GM23338 (cell line): Measurements from ENCODE around the gene CLEC17A. TPM values are rescaled to one million over a fixed set of nuclear protein-coding genes. Genes with fewer than 3 reads are reported as not detected.

ENCODE experiments used
- ATAC-seq: fragments of 200-7000 bp; cut with Tn5 transposase; 3 replicates; pipeline ENCODE4 v1.9.1; 2020
- DNase-seq: peaks from one replicate; pipeline ENCODE4 v3.0.0-alpha.2; 2015; ENCODE audit warnings: low spot score
- H2AFZ ChIP-seq: fragments of 200-600 bp; sonication (generic); 2 replicates; pipeline ENCODE4 v1.8.0; 2016; ENCODE audit warnings: antibody characterized with exemption, mild to moderate bottlenecking, moderate library complexity
- H3F3A ChIP-seq: fragments of 200-600 bp; sonication (generic); replicated peaks from 2 replicates; pipeline ENCODE4 v1.8.0; 2017; ENCODE audit warnings: antibody characterized with exemption, mixed run types, low read depth
- H3K27ac ChIP-seq: fragments of 200-600 bp; sonication (generic); 2 replicates; pipeline ENCODE4 v1.6.1; 2016; ENCODE audit warnings: low read depth
- H3K27me3 ChIP-seq: fragments of 200-600 bp; sonication (generic); 2 replicates; pipeline ENCODE4 v1.8.0; 2016; ENCODE audit warnings: mild to moderate bottlenecking, mixed run types, moderate library complexity; ENCODE audit not compliant: insufficient read depth
- H3K36me3 ChIP-seq: fragments of 200-600 bp; sonication (generic); 2 replicates; pipeline ENCODE4 v1.8.0; 2016; ENCODE audit warnings: mild to moderate bottlenecking; ENCODE audit not compliant: insufficient read depth
- H3K4me1 ChIP-seq: fragments of 200-600 bp; sonication (generic); 2 replicates; pipeline ENCODE4 v1.8.0; 2016; ENCODE audit warnings: mild to moderate bottlenecking, moderate library complexity; ENCODE audit not compliant: insufficient read depth
- H3K4me2 ChIP-seq: fragments of 200-600 bp; sonication (generic); 2 replicates; pipeline ENCODE4 v1.7.1; 2017; ENCODE audit warnings: mixed run types
- H3K4me3 ChIP-seq: fragments of 200-600 bp; sonication (generic); 2 replicates; pipeline ENCODE4 v1.6.1; 2016; ENCODE audit warnings: mixed run types
- H3K79me2 ChIP-seq: fragments of 200-600 bp; sonication (generic); replicated peaks from 2 replicates; pipeline ENCODE4 v1.8.0; 2017; ENCODE audit warnings: mild to moderate bottlenecking; ENCODE audit not compliant: insufficient read depth
- H3K9me2 ChIP-seq: fragments of 200-600 bp; sonication (generic); 2 replicates; pipeline ENCODE4 v1.8.0; 2017; ENCODE audit not compliant: insufficient read depth
- H4K20me1 ChIP-seq: fragments of 200-600 bp; sonication (generic); replicated peaks from 2 replicates; pipeline ENCODE4 v1.8.0; 2017; ENCODE audit warnings: mild to moderate bottlenecking; ENCODE audit not compliant: insufficient read depth
- H3K27ac Mint-ChIP-seq: 2 replicates; pipeline ENCODE4 v1.8.0; 2020; ENCODE audit warnings: inconsistent platforms, mild to moderate bottlenecking, moderate library complexity, mixed read lengths
- H3K27me3 Mint-ChIP-seq: 3 replicates; pipeline ENCODE4 v1.8.0; 2022; ENCODE audit warnings: low read depth, mild to moderate bottlenecking, moderate library complexity, mixed read lengths, inconsistent platforms; ENCODE audit not compliant: insufficient read depth, poor library complexity
- H3K36me3 Mint-ChIP-seq: 3 replicates; pipeline ENCODE4 v1.8.0; 2021; ENCODE audit warnings: low read depth, mild to moderate bottlenecking, inconsistent platforms, moderate library complexity, mixed read lengths
- H3K4me1 Mint-ChIP-seq: 3 replicates; pipeline ENCODE4 v1.8.0; 2020; ENCODE audit warnings: mild to moderate bottlenecking, inconsistent platforms, mixed read lengths
- H3K4me3 Mint-ChIP-seq: 3 replicates; pipeline ENCODE4 v1.8.0; 2021; ENCODE audit warnings: moderate library complexity, mild to moderate bottlenecking, inconsistent platforms, mixed read lengths
- H3K9me3 Mint-ChIP-seq: 3 replicates; pipeline ENCODE4 v1.8.0; 2020; ENCODE audit warnings: moderate library complexity, mild to moderate bottlenecking, inconsistent platforms, mixed read lengths
- CREB1 ChIP-seq: fragments of 250-450 bp; sonication (Bioruptor Pico); IDR thresholded peaks from 2 replicates; pipeline ENCODE4 v1.5.0; 2020; ENCODE audit warnings: low read depth, mild to moderate bottlenecking, moderate library complexity
- EZH2 ChIP-seq: fragments of 200-600 bp; sonication (generic); IDR thresholded peaks from one replicate; pipeline ENCODE4 v1.8.0; 2017; ENCODE audit warnings: antibody characterized with exemption, mild to moderate bottlenecking, low read depth; ENCODE audit not compliant: unreplicated experiment
- EZH2phosphoT487 ChIP-seq: fragments of 200-600 bp; sonication (generic); IDR thresholded peaks from one replicate; pipeline ENCODE4 v1.8.1; 2018; ENCODE audit warnings: antibody characterized with exemption; ENCODE audit not compliant: unreplicated experiment
- JUNB ChIP-seq: IDR thresholded peaks from one replicate; pipeline ENCODE4 v1.6.1; 2016; ENCODE audit warnings: antibody characterized with exemption; ENCODE audit not compliant: unreplicated experiment
- NANOG ChIP-seq: IDR thresholded peaks from 2 replicates; pipeline ENCODE4 v1.6.1; 2016; ENCODE audit warnings: antibody characterized with exemption, borderline replicate concordance
- POLR2AphosphoS5 ChIP-seq: IDR thresholded peaks from 2 replicates; pipeline ENCODE4 v1.6.1; 2016; ENCODE audit warnings: antibody characterized with exemption, low read depth
- STAT1 ChIP-seq: IDR thresholded peaks from one replicate; pipeline ENCODE4 v1.6.1; 2016; ENCODE audit warnings: antibody characterized with exemption; ENCODE audit not compliant: unreplicated experiment
- ZNF114 ChIP-seq: fragments of 250-450 bp; sonication (Bioruptor Pico); IDR thresholded peaks from 2 replicates; pipeline ENCODE4 v1.5.0; 2020; ENCODE audit warnings: mild to moderate bottlenecking, moderate library complexity
- ZNF331 ChIP-seq: fragments of 250-450 bp; sonication (Bioruptor Pico); IDR thresholded peaks from 2 replicates; pipeline ENCODE4 v1.5.0; 2020; ENCODE audit warnings: low read depth, mild to moderate bottlenecking, moderate library complexity
- polyA plus RNA-seq: library from polyadenylated mRNA; unstranded; fragments of >200 nt; fragmentation: Nextera tagmentation; extraction: Ambion mirVana; gene quantifications from 2 replicates; pipeline ENCODE4 v1.2.1, GENCODE V29; 2016
- total RNA-seq: library from RNA; depleted of rRNA; stranded (reverse); fragments of >200 nt; shearing (Covaris generic); gene quantifications from 2 replicates; pipeline ENCODE4 v1.2.3, GENCODE V29; 2014
- TF ChIP-seq, protein P1 (sequence below), 2 experiments: fragments of 200-600 bp in 1 of 2; sonication (generic) in 1 of 2; conservative IDR thresholded peaks; 2 replicates each; pipeline versions ENCODE4 v1.5.1 to v1.6.1; 2016 to 2017; ENCODE audit warnings: antibody characterized with exemption in 2 of 2, low read depth in 2 of 2, mild to moderate bottlenecking in 2 of 2, moderate library complexity in 1 of 2
- TF ChIP-seq, protein P2 (sequence below): IDR thresholded peaks from 2 replicates; pipeline ENCODE4 v1.6.1; 2016; ENCODE audit warnings: antibody characterized with exemption
- TF ChIP-seq, protein P3 (sequence below): IDR thresholded peaks from one replicate; pipeline ENCODE4 v1.6.1; 2018; ENCODE audit warnings: antibody characterized with exemption; ENCODE audit not compliant: unreplicated experiment

CLEC17A gene
- total and polyA plus RNA-seq, 2 experiments from 2014 or later: 0.17 TPM; not detected in 1

DNA sequence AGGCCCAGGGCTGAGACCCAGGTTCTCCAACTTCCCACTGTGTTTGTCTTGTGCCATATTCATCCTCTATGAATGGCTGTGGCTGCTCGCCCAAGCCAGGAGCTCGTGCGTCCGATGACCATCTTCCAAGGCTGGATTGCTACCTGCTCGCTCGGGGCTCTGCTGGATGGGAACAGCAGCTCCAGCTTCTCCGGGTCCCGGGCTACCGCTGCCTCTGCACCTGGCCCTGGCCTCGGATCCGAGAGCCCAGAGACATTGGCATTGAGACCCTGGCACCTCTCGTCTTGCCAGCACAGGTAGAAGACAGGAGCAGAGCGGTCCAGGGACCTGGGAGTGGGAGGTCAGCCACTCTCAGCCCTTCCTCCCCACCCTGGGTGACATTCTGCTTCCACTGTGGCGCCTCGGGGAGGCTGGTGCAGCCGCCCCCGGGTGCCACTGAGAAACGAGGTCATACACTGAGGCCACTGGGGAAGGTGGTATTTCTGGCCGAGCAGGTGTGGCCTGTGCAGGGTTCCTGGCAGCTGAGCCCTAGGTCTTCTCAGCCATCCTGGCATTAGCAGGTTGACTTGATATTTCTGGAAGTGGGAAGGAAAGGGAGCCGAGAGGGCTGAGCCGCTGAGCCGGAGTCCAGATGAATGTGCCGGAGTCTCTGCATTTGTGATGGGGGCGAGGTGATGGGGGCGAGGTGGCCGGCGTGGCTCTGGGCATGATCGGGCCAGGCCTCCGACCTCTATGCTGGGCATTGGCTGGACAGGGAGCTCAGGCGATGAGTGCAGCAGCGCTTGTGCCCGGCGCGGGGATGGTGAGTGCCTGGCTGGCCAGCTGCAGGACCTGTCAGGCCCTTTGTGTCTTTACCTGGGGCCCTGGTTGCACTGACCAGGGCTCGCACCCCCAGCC lies 29.6 kb upstream of the CLEC17A start (continued):
- TF ChIP-seq, protein P1, sequence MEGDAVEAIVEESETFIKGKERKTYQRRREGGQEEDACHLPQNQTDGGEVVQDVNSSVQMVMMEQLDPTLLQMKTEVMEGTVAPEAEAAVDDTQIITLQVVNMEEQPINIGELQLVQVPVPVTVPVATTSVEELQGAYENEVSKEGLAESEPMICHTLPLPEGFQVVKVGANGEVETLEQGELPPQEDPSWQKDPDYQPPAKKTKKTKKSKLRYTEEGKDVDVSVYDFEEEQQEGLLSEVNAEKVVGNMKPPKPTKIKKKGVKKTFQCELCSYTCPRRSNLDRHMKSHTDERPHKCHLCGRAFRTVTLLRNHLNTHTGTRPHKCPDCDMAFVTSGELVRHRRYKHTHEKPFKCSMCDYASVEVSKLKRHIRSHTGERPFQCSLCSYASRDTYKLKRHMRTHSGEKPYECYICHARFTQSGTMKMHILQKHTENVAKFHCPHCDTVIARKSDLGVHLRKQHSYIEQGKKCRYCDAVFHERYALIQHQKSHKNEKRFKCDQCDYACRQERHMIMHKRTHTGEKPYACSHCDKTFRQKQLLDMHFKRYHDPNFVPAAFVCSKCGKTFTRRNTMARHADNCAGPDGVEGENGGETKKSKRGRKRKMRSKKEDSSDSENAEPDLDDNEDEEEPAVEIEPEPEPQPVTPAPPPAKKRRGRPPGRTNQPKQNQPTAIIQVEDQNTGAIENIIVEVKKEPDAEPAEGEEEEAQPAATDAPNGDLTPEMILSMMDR (conservative IDR thresholded peaks at IDR 0.05; ENCODE audit: low read depth in 2 of 2): no peak
- TF ChIP-seq ZNF331 (CRISPR knock-in tag): no peak
- TF ChIP-seq EZH2: no peak
- TF ChIP-seq NANOG: no peak
- TF ChIP-seq, protein P2, sequence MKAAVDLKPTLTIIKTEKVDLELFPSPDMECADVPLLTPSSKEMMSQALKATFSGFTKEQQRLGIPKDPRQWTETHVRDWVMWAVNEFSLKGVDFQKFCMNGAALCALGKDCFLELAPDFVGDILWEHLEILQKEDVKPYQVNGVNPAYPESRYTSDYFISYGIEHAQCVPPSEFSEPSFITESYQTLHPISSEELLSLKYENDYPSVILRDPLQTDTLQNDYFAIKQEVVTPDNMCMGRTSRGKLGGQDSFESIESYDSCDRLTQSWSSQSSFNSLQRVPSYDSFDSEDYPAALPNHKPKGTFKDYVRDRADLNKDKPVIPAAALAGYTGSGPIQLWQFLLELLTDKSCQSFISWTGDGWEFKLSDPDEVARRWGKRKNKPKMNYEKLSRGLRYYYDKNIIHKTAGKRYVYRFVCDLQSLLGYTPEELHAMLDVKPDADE: no peak
- TF ChIP-seq, protein P3, sequence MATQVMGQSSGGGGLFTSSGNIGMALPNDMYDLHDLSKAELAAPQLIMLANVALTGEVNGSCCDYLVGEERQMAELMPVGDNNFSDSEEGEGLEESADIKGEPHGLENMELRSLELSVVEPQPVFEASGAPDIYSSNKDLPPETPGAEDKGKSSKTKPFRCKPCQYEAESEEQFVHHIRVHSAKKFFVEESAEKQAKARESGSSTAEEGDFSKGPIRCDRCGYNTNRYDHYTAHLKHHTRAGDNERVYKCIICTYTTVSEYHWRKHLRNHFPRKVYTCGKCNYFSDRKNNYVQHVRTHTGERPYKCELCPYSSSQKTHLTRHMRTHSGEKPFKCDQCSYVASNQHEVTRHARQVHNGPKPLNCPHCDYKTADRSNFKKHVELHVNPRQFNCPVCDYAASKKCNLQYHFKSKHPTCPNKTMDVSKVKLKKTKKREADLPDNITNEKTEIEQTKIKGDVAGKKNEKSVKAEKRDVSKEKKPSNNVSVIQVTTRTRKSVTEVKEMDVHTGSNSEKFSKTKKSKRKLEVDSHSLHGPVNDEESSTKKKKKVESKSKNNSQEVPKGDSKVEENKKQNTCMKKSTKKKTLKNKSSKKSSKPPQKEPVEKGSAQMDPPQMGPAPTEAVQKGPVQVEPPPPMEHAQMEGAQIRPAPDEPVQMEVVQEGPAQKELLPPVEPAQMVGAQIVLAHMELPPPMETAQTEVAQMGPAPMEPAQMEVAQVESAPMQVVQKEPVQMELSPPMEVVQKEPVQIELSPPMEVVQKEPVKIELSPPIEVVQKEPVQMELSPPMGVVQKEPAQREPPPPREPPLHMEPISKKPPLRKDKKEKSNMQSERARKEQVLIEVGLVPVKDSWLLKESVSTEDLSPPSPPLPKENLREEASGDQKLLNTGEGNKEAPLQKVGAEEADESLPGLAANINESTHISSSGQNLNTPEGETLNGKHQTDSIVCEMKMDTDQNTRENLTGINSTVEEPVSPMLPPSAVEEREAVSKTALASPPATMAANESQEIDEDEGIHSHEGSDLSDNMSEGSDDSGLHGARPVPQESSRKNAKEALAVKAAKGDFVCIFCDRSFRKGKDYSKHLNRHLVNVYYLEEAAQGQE: no peak
- TF ChIP-seq ZNF114 (CRISPR knock-in tag): no peak
- TF ChIP-seq EZH2phosphoT487: no peak
- no peak for TF ChIP-seq JUNB
- no peak for TF ChIP-seq STAT1
- no peak for TF ChIP-seq POLR2AphosphoS5

DNA sequence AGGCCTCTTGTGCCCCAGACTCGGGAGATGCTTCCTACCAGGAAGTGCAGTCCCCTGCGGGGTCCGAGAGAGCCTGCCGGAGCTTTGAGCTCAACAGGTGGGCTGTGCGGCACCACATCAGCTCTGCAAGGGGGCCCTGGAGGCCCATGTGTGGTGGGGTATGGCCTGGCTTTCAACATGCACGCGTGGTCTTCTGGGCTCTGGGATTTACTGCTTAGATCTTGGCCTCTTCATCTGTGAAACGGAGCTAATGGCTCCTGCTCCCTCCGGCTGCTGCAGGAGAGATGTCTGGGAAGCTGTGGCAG lies 29.0 kb upstream of the CLEC17A start:
- Histone ChIP-seq H3K79me2 (peaks cover 43% of the 10 kb centered on the region), H3K36me3 (no peaks in the 10 kb centered on the region; the same call in 1 of the 2 replicates)
- no peak for ATAC-seq
- TF ChIP-seq JUNB: no peak
- no peak for TF ChIP-seq ZNF114 (CRISPR knock-in tag)
- TF ChIP-seq, protein P2: no peak
- TF ChIP-seq, protein P1 (conservative IDR thresholded peaks at IDR 0.05; ENCODE audit: low read depth in 2 of 2): no peak
- no peak for TF ChIP-seq CREB1 (CRISPR knock-in tag)

More for the DNA sequence above, 29.0 kb upstream of the CLEC17A start:
- Histone ChIP-seq H4K20me1 (peaks cover 10% of the 10 kb centered on the region; the same call in 1 of the 2 replicates), H2AFZ (no peak overlapping the region), H3K9me2 (no peaks in the 10 kb centered on the region), H3K27ac (peak overlapping the region; percentile 69), H3K4me1 (peaks cover 3% of the 10 kb centered on the region; the same call in 1 of the 2 replicates), H3K4me3 (no peak overlapping the region), H3F3A (peaks cover 3% of the 10 kb centered on the region; the same call in 1 of the 2 replicates), H3K4me2 (no peak overlapping the region), H3K27me3 (no peaks in the 10 kb centered on the region)
- Mint-ChIP-seq H3K27ac (peak overlapping the region; percentile 38; the same call in 1 of the 2 replicates), H3K4me1 (peaks cover 18% of the 10 kb centered on the region), H3K4me3 (no peak overlapping the region; the same call in 2 of the 3 replicates), H3K36me3 (peaks cover 3% of the 10 kb centered on the region; the same call in 2 of the 3 replicates), H3K9me3 (no peaks in the 10 kb centered on the region), H3K27me3 (peaks cover 19% of the 10 kb centered on the region)
- DNase-seq: no peak
